GM12864 (cell line): Measurements from ENCODE around the gene OR2AE1.

Experiments
- DNase-seq: peaks from one replicate; pipeline ENCODE4 v3.0.0-alpha.2; 2011; ENCODE audit warnings: low read depth
- H3K4me3 ChIP-seq: 2 replicates; pipeline ENCODE4 v1.5.1; 2011; ENCODE audit warnings: mild to moderate bottlenecking, low read depth, low read length, control low read depth
- CTCF ChIP-seq: IDR thresholded peaks from 2 replicates; pipeline ENCODE4 v1.5.1; 2011; ENCODE audit warnings: low read depth, mild to moderate bottlenecking, moderate library complexity, low read length, control low read depth, inconsistent platforms; ENCODE audit errors: missing control alignments

Gene OR2AE1, protein sequence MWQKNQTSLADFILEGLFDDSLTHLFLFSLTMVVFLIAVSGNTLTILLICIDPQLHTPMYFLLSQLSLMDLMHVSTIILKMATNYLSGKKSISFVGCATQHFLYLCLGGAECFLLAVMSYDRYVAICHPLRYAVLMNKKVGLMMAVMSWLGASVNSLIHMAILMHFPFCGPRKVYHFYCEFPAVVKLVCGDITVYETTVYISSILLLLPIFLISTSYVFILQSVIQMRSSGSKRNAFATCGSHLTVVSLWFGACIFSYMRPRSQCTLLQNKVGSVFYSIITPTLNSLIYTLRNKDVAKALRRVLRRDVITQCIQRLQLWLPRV

GRCh38 chr7:99876933-99877332, at the start of gene OR2AE1:
Gene OR2AE1 (minus strand): TSS chr7:99877033. CDS start chr7:99877033, 0 bp downstream.
- DNase-seq = no peak
- TF ChIP-seq CTCF = no peak
- no peak within 1 kb of the TSS for H3K4me3 ChIP-seq

DNA sequence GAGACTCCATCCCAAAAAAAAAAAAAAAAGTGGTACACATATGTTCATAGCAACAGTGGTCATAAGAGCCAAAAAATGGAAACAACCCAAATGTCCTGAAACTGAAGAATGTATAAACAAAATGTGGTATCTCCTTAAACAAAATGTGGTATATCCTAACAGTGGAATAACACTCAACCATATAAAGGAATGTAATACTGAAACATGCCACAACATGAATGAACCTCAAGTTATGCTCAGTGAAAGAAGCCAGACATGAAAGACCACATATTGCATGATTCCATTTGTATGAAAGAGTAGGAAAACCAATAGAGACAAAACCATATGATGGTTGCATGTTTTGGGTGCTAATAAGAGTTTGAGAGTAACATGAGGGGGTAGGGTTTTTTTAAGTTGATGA, 49.5 kb upstream of the OR2AE1 start:
- DNase-seq = no peak
- no peak for TF ChIP-seq CTCF
- no peak overlapping the region for H3K4me3 ChIP-seq

GRCh38 chr7:99923200-99923599, 46.4 kb upstream of the OR2AE1 start:
- no peak for DNase-seq
- no peak for TF ChIP-seq CTCF
- no peak overlapping the region for H3K4me3 ChIP-seq

DNA sequence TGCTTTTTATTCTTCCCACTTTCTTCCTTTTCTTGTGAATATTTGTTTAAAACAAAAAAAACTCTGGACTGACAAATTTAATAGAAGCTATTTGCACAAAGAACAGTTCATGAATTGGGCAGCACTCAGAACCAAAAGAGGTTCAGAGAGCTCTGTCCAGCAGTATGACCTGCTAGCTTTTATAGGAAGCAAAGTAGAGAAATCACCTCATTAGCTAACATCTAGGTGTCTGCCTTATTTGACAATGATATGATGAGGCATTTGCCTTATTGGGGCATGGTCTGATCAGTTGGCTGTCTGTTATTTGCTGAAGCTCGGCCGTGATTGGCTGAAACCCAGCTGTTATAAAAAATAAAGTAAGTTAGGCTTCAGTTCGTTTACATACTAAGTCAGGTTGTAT, 43.3 kb upstream of the OR2AE1 start:
- peak overlapping the region; percentile 98 for H3K4me3 ChIP-seq
- no peak for DNase-seq
- no peak for TF ChIP-seq CTCF

DNA sequence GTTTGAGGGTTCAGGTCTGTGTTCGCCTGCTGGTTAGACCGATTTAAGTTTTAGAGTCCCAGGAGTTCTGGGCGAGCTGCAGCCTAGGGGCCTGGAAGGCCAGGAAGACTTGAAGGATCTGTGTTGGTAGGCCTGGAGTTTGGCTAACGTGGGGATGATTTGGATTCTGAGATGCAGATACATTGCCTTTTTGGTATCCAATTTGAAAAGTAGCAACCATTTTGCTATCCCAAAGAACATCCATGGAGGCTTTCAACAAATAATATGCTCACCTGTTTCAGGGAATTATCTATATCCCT, 42.9 kb upstream of the OR2AE1 start:
- no peak for DNase-seq
- TF ChIP-seq CTCF = no peak
- H3K4me3 ChIP-seq = peak overlapping the region; percentile 98

- peak; percentile 82 for DNase-seq
- peak; percentile 28 for TF ChIP-seq CTCF
- H3K4me3 ChIP-seq = peak within 1 kb of the TSS; percentile 98
These were observed 42.4 kb upstream of the OR2AE1 start, which contains the start of gene TRIM4 for GRCh38 chr7:99918959-99919813. Gene TRIM4 (minus strand): TSS chr7:99919530. CDS start chr7:99919401, 129 bp downstream.
